ENCODE measurements around the gene ATG2B. TPM values are rescaled to one million over a fixed set of nuclear protein-coding genes. Genes with fewer than 3 reads are reported as not detected.

Gene ATG2B
- total RNA-seq, 1 experiment from 2014 or later: 19.4 TPM

DNA sequence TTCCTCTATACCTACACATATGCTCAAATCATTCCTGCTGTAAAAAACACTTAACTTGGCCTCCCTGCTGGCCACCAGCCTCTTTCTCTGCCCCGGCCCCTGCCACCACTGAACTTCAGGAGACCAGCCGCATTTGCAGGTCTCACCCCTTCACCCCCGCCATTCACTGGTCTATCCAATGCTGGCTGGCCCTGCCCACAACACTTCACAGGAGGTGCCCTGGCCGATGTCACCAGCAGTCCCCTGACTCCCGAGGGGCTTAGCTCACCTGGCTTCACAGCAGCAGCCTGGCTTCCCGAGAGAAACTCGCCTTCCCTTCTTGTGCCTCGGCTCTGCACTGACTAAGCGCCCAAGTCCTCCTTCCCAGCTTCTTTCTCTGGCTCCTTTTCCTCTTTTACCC lies 36.3 kb upstream of the ATG2B start:
- TF ChIP-seq, protein P1, sequence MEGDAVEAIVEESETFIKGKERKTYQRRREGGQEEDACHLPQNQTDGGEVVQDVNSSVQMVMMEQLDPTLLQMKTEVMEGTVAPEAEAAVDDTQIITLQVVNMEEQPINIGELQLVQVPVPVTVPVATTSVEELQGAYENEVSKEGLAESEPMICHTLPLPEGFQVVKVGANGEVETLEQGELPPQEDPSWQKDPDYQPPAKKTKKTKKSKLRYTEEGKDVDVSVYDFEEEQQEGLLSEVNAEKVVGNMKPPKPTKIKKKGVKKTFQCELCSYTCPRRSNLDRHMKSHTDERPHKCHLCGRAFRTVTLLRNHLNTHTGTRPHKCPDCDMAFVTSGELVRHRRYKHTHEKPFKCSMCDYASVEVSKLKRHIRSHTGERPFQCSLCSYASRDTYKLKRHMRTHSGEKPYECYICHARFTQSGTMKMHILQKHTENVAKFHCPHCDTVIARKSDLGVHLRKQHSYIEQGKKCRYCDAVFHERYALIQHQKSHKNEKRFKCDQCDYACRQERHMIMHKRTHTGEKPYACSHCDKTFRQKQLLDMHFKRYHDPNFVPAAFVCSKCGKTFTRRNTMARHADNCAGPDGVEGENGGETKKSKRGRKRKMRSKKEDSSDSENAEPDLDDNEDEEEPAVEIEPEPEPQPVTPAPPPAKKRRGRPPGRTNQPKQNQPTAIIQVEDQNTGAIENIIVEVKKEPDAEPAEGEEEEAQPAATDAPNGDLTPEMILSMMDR (IDR thresholded peaks at IDR 0.05; ENCODE audit: insufficient read depth in 1 of 2, low read depth in 1 of 2, low read length in 1 of 2, severe bottlenecking in 1 of 2, unreplicated experiment in 1 of 2): no peak
- Histone ChIP-seq H3K4me3 (ENCODE audit: low read depth, low read length) (no peak overlapping the region), H3K27me3 (replicated peaks; ENCODE audit: control insufficient read depth, insufficient read depth, low read length) (no peaks in the 10 kb centered on the region), H3K36me3 (ENCODE audit: control insufficient read depth, insufficient read depth, low read length) (no peaks in the 10 kb centered on the region), H3K9me3 (no peaks in the 10 kb centered on the region), H3K4me1 (no peaks in the 10 kb centered on the region)
- Mint-ChIP-seq H3K27me3 (ENCODE audit: insufficient read depth, unreplicated experiment) (peaks cover 5% of the 10 kb centered on the region), H3K4me3 (ENCODE audit: unreplicated experiment) (no peak overlapping the region), H3K4me1 (ENCODE audit: low read depth, unreplicated experiment) (no peaks in the 10 kb centered on the region), H3K36me3 (ENCODE audit: insufficient read depth, unreplicated experiment) (no peaks in the 10 kb centered on the region), H3K27ac (ENCODE audit: unreplicated experiment) (no peak overlapping the region), H3K9me3 (ENCODE audit: unreplicated experiment) (no peaks in the 10 kb centered on the region)
- ChIA-PET CTCF (no interaction called here), POLR2A (no interaction called here)
- no peak for DNase-seq
- intact Hi-C loops (cut with micrococcal nuclease; ENCODE audit: unreplicated experiment): no loop called here
- BruUV-seq (replicated peaks): no TSS peak

DNA sequence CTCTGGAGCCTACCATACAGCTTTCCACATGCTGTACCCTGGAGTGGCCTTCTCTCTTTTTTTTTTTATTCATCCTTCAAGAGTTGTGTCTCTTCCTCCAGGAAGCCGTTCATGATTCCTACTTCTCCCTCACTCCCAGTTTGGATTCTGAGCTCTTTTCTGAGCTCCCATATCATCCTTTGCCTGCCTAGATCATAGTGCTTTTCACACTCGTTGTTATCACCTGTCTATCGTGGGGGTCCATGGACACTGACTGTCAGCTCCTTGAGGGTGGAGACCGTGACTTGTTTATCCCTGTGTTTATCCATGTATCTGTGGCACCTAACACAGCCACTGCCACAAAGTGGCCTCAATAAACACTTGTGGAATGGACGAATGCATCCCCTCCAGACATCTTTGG lies 35.8 kb upstream of the ATG2B start:
- no peaks in the 10 kb centered on the region for H3K4me1 Mint-ChIP-seq (ENCODE audit: low read depth, unreplicated experiment)
- H3K27ac Mint-ChIP-seq (ENCODE audit: unreplicated experiment): no peak overlapping the region
- no peak for DNase-seq
- Histone ChIP-seq H3K9me3 (no peaks in the 10 kb centered on the region), H3K4me3 (ENCODE audit: low read depth, low read length) (no peak overlapping the region), H3K27me3 (replicated peaks; ENCODE audit: control insufficient read depth, insufficient read depth, low read length) (no peaks in the 10 kb centered on the region), H3K4me1 (no peaks in the 10 kb centered on the region), H3K36me3 (ENCODE audit: control insufficient read depth, insufficient read depth, low read length) (no peaks in the 10 kb centered on the region)
- H3K27me3 Mint-ChIP-seq (ENCODE audit: insufficient read depth, unreplicated experiment): peaks cover 5% of the 10 kb centered on the region
- CTCF ChIA-PET: no interaction called here
- TF ChIP-seq, protein P1 (IDR thresholded peaks at IDR 0.05; ENCODE audit: insufficient read depth in 1 of 2, low read depth in 1 of 2, low read length in 1 of 2, severe bottlenecking in 1 of 2, unreplicated experiment in 1 of 2): no peak
- POLR2A ChIA-PET: no interaction called here
- no peak overlapping the region for H3K4me3 Mint-ChIP-seq (ENCODE audit: unreplicated experiment)
- no peaks in the 10 kb centered on the region for H3K36me3 Mint-ChIP-seq (ENCODE audit: insufficient read depth, unreplicated experiment)
- no peaks in the 10 kb centered on the region for H3K9me3 Mint-ChIP-seq (ENCODE audit: unreplicated experiment)
- intact Hi-C loops (cut with micrococcal nuclease; ENCODE audit: unreplicated experiment): no loop called here
- BruUV-seq (replicated peaks): no TSS peak

DNA sequence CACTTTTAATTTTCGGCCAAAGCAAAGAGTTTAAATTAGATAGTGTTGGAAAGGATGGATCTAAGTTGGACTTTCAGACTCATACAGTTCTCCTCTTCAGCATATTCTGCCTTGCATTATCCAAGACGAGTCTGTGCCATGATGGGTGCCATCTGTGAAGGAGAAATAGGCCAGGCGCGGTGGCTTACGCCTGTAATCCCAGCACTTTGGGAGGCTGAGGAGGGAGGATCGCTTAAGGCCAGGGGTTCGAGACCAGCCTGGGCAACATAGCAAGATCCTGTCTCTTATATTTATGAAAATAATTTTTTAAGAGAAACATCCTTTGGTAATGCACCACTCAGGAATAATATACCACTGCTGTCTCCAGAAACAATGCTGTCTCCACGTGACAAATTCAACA lies 35.3 kb upstream of the ATG2B start:
- Histone ChIP-seq H3K27me3 (replicated peaks; ENCODE audit: control insufficient read depth, insufficient read depth, low read length) (no peaks in the 10 kb centered on the region), H3K36me3 (ENCODE audit: control insufficient read depth, insufficient read depth, low read length) (no peaks in the 10 kb centered on the region), H3K4me3 (ENCODE audit: low read depth, low read length) (no peak overlapping the region), H3K4me1 (no peaks in the 10 kb centered on the region), H3K9me3 (no peaks in the 10 kb centered on the region)
- TF ChIP-seq, protein P1 (IDR thresholded peaks at IDR 0.05; ENCODE audit: insufficient read depth in 1 of 2, low read depth in 1 of 2, low read length in 1 of 2, severe bottlenecking in 1 of 2, unreplicated experiment in 1 of 2): no peak
- intact Hi-C loops (cut with micrococcal nuclease; ENCODE audit: unreplicated experiment): no loop called here
- no TSS peak for BruUV-seq (replicated peaks)
- DNase-seq: no peak
- Mint-ChIP-seq H3K27me3 (ENCODE audit: insufficient read depth, unreplicated experiment) (peaks cover 5% of the 10 kb centered on the region), H3K27ac (ENCODE audit: unreplicated experiment) (no peak overlapping the region), H3K4me1 (ENCODE audit: low read depth, unreplicated experiment) (no peaks in the 10 kb centered on the region), H3K9me3 (ENCODE audit: unreplicated experiment) (no peaks in the 10 kb centered on the region), H3K36me3 (ENCODE audit: insufficient read depth, unreplicated experiment) (no peaks in the 10 kb centered on the region), H3K4me3 (ENCODE audit: unreplicated experiment) (no peak overlapping the region)
- CTCF ChIA-PET: no interaction called here
- POLR2A ChIA-PET: interaction anchor here (0.6 kb wide), 1 partner anchor 321 kb away, joined by 3 read pairs; no protein-coding TSS in a partner anchor

All from Caco-2 (cell line).